Activated naive CD8-positive, alpha-beta T cell (primary cell): ENCODE results near the gene PPFIBP1.
"Not testable (repeated sequence)": the region's sequence is repeated elsewhere in the genome, so short reads cannot be mapped to it uniquely, and the experiment has no call there.

Experiments
- H3K27ac Mint-ChIP-seq: one replicate; pipeline ENCODE4 v1.8.0; 2021; ENCODE audit warnings: mixed read lengths
- H3K27me3 Mint-ChIP-seq: one replicate; pipeline ENCODE4 v1.8.0; 2021; ENCODE audit warnings: mixed read lengths
- H3K36me3 Mint-ChIP-seq: one replicate; pipeline ENCODE4 v1.8.0; 2021; ENCODE audit warnings: mixed read lengths
- H3K4me1 Mint-ChIP-seq: one replicate; pipeline ENCODE4 v1.8.0; 2021; ENCODE audit warnings: low read depth, mixed read lengths
- H3K4me3 Mint-ChIP-seq: one replicate; pipeline ENCODE4 v1.8.0; 2021; ENCODE audit warnings: mild to moderate bottlenecking, mixed read lengths
- H3K9me3 Mint-ChIP-seq: one replicate; pipeline ENCODE4 v1.8.0; 2021; ENCODE audit warnings: low read depth, mixed read lengths

The PPFIBP1 gene

DNA sequence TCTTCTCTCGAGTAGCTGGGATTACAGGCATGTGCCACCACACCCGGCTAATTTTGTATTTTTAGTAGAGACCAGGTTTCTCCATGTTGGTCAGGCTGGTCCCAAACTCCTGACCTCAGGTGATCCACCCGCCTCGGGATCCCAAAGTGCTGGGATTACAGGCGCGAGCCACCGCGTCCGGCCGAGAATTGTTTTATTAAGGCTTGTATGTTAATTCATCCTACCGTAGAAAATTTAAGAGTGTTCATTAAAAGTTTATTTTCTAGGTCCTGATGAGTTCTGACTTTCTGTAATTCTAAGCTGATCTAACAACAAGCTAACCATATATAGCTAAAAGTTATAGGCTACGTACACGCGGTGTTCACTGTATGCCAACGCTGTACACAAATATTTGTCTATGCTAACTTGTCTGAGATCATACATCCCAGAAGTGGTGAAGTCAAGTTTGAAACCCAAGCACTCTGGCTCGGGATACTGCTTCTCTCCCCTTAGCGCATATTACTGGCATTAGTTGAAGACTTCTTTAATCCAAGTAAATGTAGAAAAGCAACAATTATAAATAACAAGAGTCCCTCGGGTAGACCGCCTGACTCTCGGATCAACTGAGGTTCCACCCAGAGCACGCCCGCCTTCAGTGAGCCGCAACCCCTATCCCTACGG, 186.1 kb downstream of the PPFIBP1 start:
- H3K27ac Mint-ChIP-seq = peak overlapping the region; percentile 98
- H3K27me3 Mint-ChIP-seq = no peaks in the 10 kb centered on the region
- peaks cover 10% of the 10 kb centered on the region for H3K36me3 Mint-ChIP-seq
- peaks cover 33% of the 10 kb centered on the region for H3K4me1 Mint-ChIP-seq
- no peaks in the 10 kb centered on the region for H3K9me3 Mint-ChIP-seq
- peak overlapping the region; percentile 99 for H3K4me3 Mint-ChIP-seq

DNA sequence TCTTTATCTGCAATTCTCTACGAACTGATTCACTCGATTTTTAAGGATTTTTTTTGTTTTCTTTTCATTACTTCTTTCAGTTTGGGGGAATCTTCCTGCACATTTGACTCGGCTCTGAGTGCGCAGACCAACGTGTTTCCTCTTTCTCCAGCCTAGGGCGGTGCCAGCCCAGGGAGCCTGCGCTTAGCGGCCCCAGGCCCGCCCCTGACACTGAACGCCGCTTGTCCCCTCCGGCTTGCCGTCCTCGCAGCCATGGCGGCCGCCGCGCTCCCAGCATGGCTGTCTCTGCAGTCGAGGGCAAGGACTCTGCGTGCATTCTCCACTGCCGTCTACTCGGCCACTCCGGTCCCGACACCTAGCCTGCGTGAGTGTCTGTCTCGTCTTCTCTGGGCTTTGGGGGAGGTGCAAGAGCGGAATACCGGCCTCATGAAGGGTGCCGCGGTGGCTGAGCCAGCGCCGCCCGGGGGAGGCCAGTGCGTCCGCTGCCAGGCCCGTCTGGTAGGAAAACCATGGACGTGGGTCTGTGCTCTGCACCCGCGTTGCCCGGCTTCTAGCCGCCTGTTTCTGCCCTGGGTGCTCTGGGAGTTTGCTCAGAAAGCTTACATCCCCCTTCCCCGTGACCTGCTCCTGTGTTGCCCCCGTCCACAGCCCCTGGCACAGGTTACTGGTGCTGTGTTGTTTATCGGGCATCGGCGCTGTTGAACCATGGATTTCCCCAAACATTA, 186.7 kb downstream of the PPFIBP1 start, which contains the start of gene MRPS35:
Gene MRPS35 (plus strand): TSS at position 241 of the 725 bp plus-strand sequence. CDS start 12 bp downstream, at position 253.
- Mint-ChIP-seq H3K27ac (peak within 1 kb of the TSS; percentile 98), H3K9me3 (no peaks in the 10 kb centered on the region), H3K27me3 (no peaks in the 10 kb centered on the region), H3K36me3 (peaks cover 10% of the 10 kb centered on the region), H3K4me3 (peak within 1 kb of the TSS; percentile 99), H3K4me1 (peaks cover 33% of the 10 kb centered on the region)

DNA sequence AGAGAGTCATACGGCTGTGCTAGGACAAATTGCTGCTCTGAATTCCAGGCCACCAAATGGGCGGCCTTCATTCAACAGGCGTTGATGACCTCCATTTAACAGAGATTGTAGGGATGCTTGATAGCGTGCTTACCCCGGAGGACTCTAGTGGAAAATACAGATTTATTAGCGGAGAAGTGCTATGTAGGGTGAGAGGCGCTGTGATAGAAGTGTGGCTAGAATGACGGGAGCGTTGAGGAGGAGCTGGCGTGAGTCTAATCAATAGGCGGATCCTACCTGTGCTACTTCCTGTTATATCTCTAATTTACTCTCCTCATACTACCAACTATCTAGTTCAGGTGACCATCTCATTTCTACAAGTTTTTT, 187.3 kb downstream of the PPFIBP1 start:
- peaks cover 35% of the 10 kb centered on the region for H3K4me1 Mint-ChIP-seq
- peaks cover 10% of the 10 kb centered on the region for H3K36me3 Mint-ChIP-seq
- no peaks in the 10 kb centered on the region for H3K27me3 Mint-ChIP-seq
- H3K9me3 Mint-ChIP-seq = no peaks in the 10 kb centered on the region
- peak overlapping the region; percentile 98 for H3K27ac Mint-ChIP-seq
- peak overlapping the region; percentile 99 for H3K4me3 Mint-ChIP-seq

DNA sequence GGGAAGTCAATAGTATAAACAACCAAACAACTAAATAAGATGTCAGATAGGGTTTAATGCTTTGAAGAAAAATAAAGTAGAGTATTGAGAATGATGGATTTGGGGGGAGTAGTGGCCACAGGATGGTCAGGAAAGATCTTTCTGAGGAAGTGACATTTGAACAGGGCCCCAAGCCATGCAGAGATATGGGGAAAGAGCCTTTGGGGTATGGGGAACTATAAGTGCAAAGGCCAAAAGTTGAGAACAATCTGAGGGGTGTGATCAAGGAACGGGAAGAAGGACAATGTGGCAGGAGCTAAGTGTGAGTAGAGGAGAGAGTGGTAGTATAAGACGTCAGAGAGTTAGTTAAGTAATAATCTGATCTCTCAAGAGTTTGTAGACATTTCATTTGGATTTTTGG, 188.0 kb downstream of the PPFIBP1 start:
- Mint-ChIP-seq H3K4me1 (peaks cover 35% of the 10 kb centered on the region), H3K27me3 (no peaks in the 10 kb centered on the region), H3K9me3 (no peaks in the 10 kb centered on the region), H3K36me3 (peaks cover 10% of the 10 kb centered on the region), H3K4me3 (peak overlapping the region; percentile 99), H3K27ac (peak overlapping the region; percentile 13)

DNA sequence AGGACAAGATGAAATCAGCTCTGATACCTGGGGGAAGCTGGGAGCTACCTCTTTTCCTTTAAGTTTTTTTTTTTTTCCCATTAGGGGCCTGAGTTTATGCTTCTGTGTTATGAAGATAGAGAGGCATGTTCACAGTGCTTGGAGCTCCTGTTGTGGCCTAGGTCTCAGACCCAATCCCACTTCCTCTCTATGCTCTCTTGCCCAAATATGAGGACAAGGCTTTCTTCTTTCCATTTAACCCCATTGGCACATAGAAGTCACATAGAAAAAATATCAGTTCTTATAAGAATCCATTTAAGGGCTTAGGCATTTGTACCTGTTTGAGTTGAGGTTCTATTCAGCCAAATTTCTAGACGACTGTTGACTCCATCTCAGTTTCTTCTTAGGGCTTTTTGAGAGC, 199.2 kb downstream of the PPFIBP1 start:
- Mint-ChIP-seq H3K4me3 (no peak overlapping the region), H3K9me3 (no peaks in the 10 kb centered on the region), H3K27me3 (no peaks in the 10 kb centered on the region), H3K27ac (no peak overlapping the region), H3K36me3 (peaks cover 2% of the 10 kb centered on the region), H3K4me1 (peaks cover 8% of the 10 kb centered on the region)

DNA sequence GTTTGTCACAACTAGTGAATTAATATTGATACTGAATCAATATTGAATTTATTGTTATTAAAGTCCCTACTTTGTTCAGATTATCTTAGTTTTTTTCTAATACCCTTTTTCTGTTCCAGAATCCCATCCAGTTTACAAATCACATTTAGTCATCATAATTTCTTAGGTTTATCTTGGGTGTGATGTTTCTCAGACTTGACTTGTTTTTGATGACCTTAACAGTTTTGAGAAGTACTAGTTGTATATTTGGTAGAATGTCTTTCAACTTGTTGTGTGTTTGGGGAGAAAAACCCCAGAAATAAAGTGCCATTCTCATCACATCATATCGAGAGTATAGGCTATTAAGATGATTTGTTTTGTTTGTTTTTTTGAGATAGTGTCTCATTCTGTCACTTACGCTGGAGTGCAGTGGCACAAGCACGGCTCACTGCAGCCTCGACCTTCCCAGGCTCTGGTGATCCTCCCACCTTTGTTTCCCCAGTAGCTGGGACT, 206.1 kb downstream of the PPFIBP1 start:
- Mint-ChIP-seq H3K27ac (no peak overlapping the region), H3K4me1 (peaks cover 1% of the 10 kb centered on the region), H3K4me3 (no peak overlapping the region), H3K9me3 (no peaks in the 10 kb centered on the region), H3K36me3 (peaks cover 5% of the 10 kb centered on the region), H3K27me3 (no peaks in the 10 kb centered on the region)

DNA sequence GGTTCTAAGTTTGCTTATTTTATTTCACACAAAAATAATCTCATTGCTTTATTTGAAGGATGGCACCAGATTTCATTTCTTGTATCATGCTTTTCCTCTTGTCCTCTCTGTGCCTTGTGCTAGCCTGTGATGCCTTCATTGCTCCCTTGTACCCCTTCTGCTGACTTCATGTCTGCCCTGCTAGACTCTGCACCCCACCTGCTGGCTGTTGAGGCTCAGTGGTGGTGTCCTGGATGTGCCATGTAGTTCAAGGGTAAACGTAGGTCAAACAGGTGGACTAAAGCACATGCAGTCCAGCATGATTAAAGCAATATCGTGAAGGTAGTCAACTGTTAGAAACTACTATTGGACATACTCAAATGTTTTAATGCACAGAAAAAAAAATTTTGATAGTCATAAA, 208.3 kb downstream of the PPFIBP1 start:
- H3K4me1 Mint-ChIP-seq = no peaks in the 10 kb centered on the region
- H3K36me3 Mint-ChIP-seq = peaks cover 7% of the 10 kb centered on the region
- no peak overlapping the region for H3K27ac Mint-ChIP-seq
- H3K4me3 Mint-ChIP-seq = no peak overlapping the region
- H3K9me3 Mint-ChIP-seq = no peaks in the 10 kb centered on the region
- no peaks in the 10 kb centered on the region for H3K27me3 Mint-ChIP-seq

DNA sequence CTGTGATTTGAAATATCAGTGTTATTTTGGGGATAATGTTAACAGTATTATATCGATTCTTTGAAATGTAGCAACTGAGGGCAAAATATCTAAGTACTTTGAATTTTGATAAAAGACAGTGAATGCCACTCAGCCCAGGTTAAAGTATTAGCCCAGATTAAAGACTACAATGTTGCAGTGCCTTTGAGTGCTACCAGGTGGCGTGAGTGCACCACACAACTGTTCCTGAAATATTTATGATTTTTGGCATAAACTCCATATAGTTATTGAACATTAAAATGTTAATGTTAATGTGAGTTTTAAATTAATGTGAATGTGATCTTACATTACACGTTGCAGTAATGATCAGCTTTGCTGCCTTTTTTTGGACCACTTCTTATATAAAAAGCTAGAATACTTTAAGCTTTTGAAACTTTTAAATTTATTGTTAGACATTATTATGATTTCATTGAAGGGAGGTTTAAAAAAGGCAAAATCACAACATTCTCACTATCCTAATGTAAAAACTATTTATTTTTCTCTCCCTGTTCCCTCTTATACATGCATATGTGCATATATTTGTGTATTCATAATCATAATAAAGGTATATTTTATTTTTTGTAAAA, 209.1 kb downstream of the PPFIBP1 start:
- Mint-ChIP-seq H3K27me3 (no peaks in the 10 kb centered on the region), H3K4me3 (no peak overlapping the region), H3K27ac (no peak overlapping the region), H3K4me1 (no peaks in the 10 kb centered on the region), H3K9me3 (no peaks in the 10 kb centered on the region), H3K36me3 (peaks cover 9% of the 10 kb centered on the region)

DNA sequence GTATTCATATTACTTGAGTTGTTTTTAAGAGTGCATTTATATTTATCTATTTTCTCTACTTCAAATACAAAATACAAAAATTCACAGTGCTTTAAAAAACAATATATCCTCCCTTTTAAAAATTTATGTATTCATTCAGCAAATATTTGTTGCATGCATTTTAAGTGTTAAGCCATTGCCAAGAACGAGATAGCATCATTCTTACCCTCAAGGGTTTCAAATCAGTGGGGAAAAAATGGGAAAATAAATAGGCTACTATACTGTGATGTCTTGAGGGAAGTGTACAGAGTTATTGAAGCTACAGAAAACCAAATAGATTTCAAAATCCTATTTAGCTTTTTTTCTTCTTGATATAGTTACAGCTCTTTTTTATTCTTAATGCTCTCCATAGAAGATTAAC, 209.8 kb downstream of the PPFIBP1 start:
- Mint-ChIP-seq H3K4me1 (no peaks in the 10 kb centered on the region), H3K4me3 (no peak overlapping the region), H3K36me3 (peaks cover 9% of the 10 kb centered on the region), H3K27me3 (no peaks in the 10 kb centered on the region), H3K9me3 (no peaks in the 10 kb centered on the region), H3K27ac (no peak overlapping the region)

DNA sequence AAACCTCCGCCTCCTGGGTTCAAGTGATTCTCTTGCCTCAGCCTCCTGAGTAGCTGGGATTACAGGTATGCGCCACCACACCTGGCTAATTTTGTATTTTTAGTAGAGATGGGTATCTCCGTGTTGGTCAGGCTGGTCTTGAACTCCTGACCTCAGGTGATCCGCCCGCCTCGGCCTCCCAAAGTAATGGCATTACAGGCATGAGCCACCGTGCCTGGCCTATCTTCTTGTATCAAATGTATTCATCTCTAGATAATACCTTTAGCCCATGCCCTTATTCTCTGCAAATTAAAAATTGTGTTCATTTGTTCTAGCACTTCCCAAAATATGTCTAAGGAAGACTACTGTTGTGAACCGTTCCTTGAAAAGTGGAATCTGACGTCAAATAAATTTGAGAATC, 210.3 kb downstream of the PPFIBP1 start:
- not testable (repeated sequence) for H3K36me3 Mint-ChIP-seq, H3K27me3 Mint-ChIP-seq, H3K27ac Mint-ChIP-seq

DNA sequence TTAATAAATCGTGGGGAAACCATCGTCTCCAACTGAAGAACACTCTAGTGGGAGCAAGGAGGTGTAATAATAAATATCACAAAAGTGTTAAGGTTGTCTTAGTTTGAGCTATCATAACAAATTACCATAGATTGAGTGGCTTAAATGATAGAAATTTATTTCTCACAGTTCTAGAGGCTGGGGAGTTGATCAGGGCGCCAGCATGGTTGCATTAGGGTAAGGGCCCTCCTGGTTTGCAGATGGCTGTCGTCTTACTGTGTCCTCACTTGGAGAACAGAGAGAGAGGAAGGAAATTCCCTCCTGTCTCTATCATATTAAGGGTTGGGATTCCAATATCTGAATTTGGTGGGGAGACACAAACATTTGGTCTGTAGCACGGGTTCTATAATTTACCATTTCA, 219.6 kb downstream of the PPFIBP1 start:
- H3K27me3 Mint-ChIP-seq = no peaks in the 10 kb centered on the region
- H3K4me3 Mint-ChIP-seq = no peak overlapping the region
- no peaks in the 10 kb centered on the region for H3K9me3 Mint-ChIP-seq
- peaks cover 10% of the 10 kb centered on the region for H3K4me1 Mint-ChIP-seq
- peaks cover 13% of the 10 kb centered on the region for H3K36me3 Mint-ChIP-seq
- H3K27ac Mint-ChIP-seq = no peak overlapping the region

More for the DNA sequence above, 210.3 kb downstream of the PPFIBP1 start:
- not testable (repeated sequence) for H3K4me3 Mint-ChIP-seq, H3K4me1 Mint-ChIP-seq, H3K9me3 Mint-ChIP-seq
